ENCODE results near the gene MYMK.

DNA sequence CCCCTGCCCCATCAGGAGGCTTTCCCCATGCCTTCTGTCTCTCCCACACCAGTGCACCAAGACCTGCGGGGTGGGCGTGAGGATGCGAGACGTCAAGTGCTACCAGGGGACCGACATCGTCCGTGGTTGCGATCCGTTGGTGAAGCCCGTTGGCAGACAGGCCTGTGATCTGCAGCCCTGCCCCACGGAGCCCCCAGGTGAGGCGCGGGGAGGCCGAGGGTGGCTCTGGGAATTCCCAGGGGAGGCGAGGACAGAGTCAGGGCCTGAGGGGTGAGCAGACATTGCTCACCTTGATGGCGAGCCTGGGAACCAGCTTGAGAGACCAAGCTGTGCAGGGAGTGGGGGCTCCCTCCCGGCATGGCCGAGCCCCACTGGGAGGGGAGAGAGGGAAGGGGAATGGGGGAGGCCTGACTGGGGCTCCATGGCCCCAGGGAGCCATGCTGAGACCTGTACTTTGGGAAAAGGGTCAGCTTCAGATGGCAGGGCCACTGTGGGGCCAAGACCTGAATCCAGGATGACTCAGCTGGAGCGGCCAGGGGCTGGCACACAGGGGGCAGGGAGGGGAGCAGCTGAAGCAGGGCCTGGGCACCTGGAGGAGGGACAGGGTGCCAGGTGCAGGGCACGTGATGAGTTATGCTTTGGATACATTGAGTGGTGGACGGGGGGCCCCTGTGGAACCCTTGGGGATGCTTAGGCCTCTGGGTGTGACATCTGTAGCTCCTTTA is 49.2 kb upstream of the MYMK start:
- TF ChIP-seq EZH2phosphoT487 (IDR thresholded peaks at IDR 0.05; ENCODE audit: low read depth, severe bottlenecking, unreplicated experiment) (no peak), EZH2 (IDR thresholded peaks at IDR 0.05; ENCODE audit: borderline replicate concordance) (no peak)
- TF ChIP-seq, protein P1, sequence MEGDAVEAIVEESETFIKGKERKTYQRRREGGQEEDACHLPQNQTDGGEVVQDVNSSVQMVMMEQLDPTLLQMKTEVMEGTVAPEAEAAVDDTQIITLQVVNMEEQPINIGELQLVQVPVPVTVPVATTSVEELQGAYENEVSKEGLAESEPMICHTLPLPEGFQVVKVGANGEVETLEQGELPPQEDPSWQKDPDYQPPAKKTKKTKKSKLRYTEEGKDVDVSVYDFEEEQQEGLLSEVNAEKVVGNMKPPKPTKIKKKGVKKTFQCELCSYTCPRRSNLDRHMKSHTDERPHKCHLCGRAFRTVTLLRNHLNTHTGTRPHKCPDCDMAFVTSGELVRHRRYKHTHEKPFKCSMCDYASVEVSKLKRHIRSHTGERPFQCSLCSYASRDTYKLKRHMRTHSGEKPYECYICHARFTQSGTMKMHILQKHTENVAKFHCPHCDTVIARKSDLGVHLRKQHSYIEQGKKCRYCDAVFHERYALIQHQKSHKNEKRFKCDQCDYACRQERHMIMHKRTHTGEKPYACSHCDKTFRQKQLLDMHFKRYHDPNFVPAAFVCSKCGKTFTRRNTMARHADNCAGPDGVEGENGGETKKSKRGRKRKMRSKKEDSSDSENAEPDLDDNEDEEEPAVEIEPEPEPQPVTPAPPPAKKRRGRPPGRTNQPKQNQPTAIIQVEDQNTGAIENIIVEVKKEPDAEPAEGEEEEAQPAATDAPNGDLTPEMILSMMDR (IDR thresholded peaks at IDR 0.05; ENCODE audit: poor library complexity): no peak

Data from hepatocyte (in vitro differentiated cells).